ENCODE results near the gene NAGS.
"Not testable (repeated sequence)": the region's sequence is repeated elsewhere in the genome, so short reads cannot be mapped to it uniquely, and the experiment has no call there.

NAGS gene

DNA sequence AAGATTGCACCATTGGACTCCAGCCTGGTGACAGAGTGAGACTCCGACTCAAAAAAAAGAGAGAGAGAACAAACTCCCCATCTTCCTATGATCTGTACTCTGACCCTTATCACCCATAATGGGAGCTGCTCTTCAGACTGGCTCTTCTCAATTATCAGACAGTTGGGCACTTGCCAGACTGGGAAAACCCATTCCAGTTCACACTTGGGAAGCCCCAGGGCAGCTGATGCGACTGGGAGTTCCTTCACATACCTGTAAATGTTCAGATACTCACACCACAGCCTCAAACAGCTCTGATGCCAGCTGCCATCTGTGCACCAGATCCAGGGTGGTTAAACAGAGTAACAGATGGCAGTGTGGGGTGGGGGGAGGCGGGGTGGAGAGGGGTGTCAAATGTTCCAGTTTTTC lies 34.2 kb downstream of the NAGS start:
- in situ Hi-C loops (cut with MboI; ENCODE audit: low sequenced_read_pairs) = no loop called here

DNA sequence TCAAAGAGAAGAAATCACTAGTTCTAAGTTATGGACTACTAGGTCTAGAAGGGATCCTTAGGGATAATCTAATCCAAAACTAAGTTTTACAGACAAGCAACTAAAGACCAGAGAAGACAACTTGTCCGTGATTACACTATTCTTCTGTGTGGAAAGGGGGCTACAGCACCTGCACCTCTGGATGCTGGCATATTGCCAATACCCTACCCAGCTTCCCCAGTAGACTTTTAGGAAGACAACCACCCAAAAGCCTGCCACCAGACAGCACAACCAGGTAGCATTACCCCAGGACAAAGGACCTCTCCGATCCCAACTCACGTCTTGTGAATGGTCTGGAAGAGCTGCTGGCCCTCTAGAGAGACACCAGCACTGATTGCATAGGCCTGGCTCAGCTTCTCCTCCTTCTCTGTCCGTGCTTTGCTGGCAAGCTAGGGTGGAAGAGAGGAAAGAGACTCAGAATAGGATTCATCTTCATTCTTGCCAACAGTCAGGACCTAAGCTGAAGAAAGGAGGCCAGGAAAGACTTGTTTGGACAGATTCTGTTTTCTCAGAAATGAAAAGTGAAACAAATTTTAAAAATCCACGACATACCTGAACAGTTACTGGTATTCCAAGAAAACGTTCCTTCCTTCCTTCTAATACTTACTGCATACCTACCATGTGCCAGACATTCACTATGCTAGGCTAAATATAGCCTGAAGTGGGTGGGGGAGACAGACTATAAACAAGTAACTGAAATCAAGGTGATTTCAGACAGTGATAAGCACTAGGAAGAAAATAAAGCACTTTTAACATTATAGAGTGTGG lies 35.6 kb downstream of the NAGS start:
- in situ Hi-C loops (cut with MboI; ENCODE audit: low sequenced_read_pairs) = no loop called here

DNA sequence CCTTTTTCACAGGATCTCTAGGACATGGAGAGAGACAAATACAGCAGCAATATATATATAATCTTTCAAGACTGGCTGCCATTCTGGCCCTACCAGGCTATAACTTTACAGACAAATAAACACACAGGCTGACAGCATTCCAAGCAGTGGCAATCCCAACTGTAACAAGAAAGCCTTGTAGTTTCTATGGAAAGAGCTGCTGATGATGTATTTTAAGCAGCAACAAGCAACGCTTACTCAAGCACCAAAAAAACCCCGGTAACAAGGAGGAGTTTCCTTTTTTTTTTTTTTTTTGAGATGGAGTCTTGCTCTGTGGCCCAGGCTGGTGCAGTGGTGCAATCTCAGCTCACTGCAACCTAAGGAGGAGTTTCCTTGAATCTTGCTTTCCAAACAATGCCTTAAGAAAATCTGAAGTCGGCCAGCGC lies 38.9 kb downstream of the NAGS start:
- in situ Hi-C loops (cut with MboI; ENCODE audit: low sequenced_read_pairs) = no loop called here

DNA sequence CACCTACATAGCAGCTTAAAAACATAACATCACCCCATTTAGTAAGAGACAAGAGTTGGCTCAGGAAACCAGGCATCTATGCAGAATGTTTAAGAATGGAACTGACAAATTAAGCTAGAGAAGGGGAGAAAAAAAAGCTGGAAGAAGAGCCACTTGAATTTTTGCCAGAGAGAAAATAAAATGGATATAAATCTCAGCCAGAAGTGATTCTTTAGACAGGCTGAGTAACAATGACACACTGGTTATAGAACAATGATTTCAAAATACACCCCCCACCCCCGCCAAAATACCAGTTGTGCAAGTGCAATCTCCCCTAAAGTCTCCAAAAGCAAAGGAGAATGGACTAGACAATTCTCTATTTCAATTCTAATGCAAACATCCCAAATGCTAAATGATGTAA lies 39.6 kb downstream of the NAGS start:
- in situ Hi-C loops (cut with MboI; ENCODE audit: low sequenced_read_pairs) = no loop called here

DNA sequence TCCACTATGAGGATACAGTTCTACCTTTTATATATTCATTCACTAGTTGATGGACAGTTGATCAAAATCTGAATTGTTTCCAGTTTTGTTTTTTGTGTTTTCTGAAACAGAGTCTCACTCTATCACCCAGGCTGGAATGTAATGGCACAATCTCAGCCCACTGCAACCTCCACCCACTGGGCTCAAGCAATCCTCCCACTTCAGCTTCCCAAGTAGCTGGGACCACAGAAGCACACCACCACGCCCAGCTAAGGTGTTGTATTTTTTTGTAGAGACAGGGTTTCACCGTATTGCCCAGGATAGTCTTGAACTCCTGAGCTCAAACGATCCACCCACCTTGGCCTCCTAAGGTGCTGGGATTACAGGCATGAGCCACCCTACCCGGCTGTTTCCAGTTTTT lies 41.1 kb downstream of the NAGS start:
- in situ Hi-C loops (cut with MboI; ENCODE audit: low sequenced_read_pairs) = no loop called here

DNA sequence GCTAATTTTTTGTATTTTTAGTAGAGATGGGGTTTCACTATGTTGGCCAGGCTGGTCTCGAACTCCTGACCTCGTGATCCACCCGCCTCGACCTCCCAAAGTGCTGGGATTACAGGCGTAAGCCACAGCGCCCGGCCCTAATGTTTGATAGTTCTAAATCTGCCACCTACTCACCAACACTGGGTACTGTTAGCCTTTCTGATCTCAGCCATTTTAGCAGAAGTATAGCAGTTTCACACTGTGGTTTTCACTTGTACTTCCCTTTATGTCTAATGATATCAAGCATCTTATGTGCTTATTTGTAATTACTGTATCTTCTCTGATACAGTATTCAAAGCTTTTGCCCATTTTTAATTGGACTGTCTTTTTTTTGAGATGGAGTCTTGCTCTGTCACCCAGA lies 42.5 kb downstream of the NAGS start:
- in situ Hi-C loops (cut with MboI; ENCODE audit: low sequenced_read_pairs) = not testable (repeated sequence)

DNA sequence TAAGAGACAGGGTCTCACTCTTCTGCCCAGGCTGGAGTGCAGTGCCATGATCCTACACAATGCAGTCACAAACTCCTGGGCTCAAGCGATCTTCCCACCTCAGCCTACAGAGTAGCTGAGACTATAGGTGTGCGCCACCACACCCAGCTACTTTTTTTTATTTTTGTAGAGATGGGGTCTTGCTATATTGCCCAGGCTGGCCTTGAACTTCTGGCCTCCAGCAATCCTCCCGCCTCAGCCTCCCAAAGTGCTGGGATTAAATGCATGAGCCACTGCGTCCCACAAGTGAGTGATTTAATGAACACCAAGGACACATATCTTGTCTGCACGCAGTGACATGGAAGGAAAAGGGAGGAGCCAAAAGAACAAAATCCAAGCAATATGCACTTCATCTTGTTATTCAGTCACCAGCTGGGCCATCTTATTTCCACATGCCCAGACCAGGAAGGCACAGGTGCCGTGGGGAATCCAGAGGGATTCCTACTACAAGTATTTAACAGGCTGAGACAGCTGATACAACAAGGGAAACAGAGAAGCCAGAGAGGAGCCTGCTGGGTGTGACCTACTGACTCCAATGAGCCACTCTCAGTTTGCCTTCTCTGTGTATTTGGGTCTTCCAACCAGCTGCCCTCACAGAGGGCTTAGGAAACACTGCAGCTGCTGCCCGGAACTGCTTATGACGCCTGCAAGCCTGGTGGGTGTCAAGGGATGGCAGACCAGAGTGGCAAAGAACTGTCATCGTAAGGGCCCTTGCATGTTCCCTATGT lies 45.1 kb downstream of the NAGS start:
- in situ Hi-C loops (cut with MboI; ENCODE audit: low sequenced_read_pairs) = no loop called here

DNA sequence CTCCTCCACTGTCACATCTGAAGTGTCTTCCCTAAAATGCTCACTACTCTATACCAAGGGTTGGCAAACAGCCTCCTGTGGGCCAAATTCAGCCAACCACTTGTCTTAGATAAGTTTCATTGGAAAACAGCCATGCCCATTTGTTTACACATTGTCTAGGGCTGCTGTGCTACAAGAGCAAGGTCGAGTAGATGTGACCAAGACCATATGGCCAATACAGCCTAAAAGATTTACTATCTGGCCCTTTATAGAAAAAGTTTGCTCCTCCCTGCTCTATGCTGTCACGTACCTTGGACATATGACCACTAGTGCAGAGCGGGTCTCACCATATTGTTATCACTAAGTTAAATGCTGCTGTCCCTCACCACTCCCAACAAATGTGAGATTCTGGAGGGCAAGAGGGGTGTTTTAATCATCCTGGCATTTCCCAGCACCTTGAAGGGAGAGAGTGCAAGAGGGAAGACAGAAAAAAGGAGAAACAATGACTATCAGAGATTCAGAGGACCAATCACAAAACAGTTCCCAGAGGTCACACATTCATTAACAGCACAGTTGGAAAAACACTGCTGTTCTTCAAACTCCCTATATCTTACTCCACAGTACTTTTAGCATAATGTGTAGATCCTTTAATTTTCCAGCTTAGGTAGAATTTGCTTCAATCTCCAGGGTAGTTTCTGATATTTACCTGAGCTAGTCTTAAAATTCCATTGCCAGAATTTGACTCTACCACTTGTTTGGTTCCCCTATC lies 48.9 kb downstream of the NAGS start:
- in situ Hi-C loops (cut with MboI; ENCODE audit: low sequenced_read_pairs) = no loop called here

Measured in HL-60/S4 treated with retinoic acid at 250 ng/mL for 4 days and 3 days (cell line).